HG02885 (cell line): Measurements from ENCODE around the gene GJB6.

ENCODE experiments used
- ATAC-seq: cut with Tn5 transposase; IDR thresholded peaks from one replicate; pipeline ENCODE4 v1.9.1; 2021; ENCODE audit warnings: mild to moderate bottlenecking; ENCODE audit not compliant: unreplicated experiment, poor library complexity

GJB6 gene

GRCh38 chr13:20230913-20231838 lies 943 bp downstream of the GJB6 start:
- no peak for ATAC-seq

GRCh38 chr13:20227730-20228129 lies 4.4 kb downstream of the GJB6 start:
- no peak for ATAC-seq

- ATAC-seq = no peak
These were observed 4.8 kb downstream of the GJB6 start for GRCh38 chr13:20227288-20227687.

GRCh38 chr13:20222553-20222952 lies 9.6 kb downstream of the GJB6 start:
- ATAC-seq = no peak

GRCh38 chr13:20221772-20222171 lies 10.3 kb downstream of the GJB6 start:
- ATAC-seq = no peak

GRCh38 chr13:20219577-20219976 lies 12.5 kb downstream of the GJB6 start:
- ATAC-seq = peak; percentile 89

- no peak for ATAC-seq
These were observed 15.0 kb downstream of the GJB6 start for GRCh38 chr13:20217168-20217567.

GRCh38 chr13:20209948-20210347 lies 22.2 kb downstream of the GJB6 start:
- no peak for ATAC-seq

GRCh38 chr13:20206698-20207235 lies 25.4 kb downstream of the GJB6 start:
- ATAC-seq = no peak

GRCh38 chr13:20206065-20206697 lies 25.9 kb downstream of the GJB6 start:
- ATAC-seq = no peak

- no peak for ATAC-seq
These were observed 33.3 kb downstream of the GJB6 start for GRCh38 chr13:20198781-20199180.

- peak; percentile 42 for ATAC-seq
These were observed 34.7 kb downstream of the GJB6 start for GRCh38 chr13:20197361-20197834.

GRCh38 chr13:20195801-20196200 lies 36.3 kb downstream of the GJB6 start:
- no peak for ATAC-seq

GRCh38 chr13:20193907-20194631 lies 38.0 kb downstream of the GJB6 start:
- ATAC-seq = no peak

GRCh38 chr13:20193162-20193906 lies 38.8 kb downstream of the GJB6 start:
- no peak for ATAC-seq

GRCh38 chr13:20192836-20193161 lies 39.3 kb downstream of the GJB6 start, which contains the start of gene GJB2:
Gene GJB2 (minus strand): TSS chr13:20192938. CDS start chr13:20189581, 3,357 bp downstream.
- peak; percentile 29 for ATAC-seq

- ATAC-seq = peak; percentile 38
These were observed 39.8 kb downstream of the GJB6 start for GRCh38 chr13:20192158-20192835.

GRCh38 chr13:20191311-20192157 lies 40.6 kb downstream of the GJB6 start:
- no peak for ATAC-seq
